ENCODE measurements around the gene PCDH9.

Gene PCDH9

DNA sequence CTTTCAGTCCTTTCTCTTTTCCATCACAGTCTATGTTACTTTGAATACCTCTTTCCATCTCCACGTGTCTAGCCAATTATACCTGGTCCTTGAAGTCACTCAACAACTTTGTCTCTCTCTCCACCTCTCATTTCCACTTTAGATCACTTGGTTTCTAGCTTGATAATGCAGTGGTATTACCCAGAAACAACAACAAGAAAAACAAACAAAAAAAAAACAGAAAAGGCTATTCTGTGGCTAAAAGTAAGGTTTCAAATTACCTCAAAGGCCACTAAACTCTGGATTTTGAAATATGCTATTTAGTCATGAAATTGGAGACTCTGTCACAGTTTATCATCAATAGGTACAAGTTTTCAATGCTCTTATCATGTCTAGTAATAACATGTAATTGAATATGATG is 184.8 kb downstream of the PCDH9 start:
- TF ChIP-seq, protein P1, sequence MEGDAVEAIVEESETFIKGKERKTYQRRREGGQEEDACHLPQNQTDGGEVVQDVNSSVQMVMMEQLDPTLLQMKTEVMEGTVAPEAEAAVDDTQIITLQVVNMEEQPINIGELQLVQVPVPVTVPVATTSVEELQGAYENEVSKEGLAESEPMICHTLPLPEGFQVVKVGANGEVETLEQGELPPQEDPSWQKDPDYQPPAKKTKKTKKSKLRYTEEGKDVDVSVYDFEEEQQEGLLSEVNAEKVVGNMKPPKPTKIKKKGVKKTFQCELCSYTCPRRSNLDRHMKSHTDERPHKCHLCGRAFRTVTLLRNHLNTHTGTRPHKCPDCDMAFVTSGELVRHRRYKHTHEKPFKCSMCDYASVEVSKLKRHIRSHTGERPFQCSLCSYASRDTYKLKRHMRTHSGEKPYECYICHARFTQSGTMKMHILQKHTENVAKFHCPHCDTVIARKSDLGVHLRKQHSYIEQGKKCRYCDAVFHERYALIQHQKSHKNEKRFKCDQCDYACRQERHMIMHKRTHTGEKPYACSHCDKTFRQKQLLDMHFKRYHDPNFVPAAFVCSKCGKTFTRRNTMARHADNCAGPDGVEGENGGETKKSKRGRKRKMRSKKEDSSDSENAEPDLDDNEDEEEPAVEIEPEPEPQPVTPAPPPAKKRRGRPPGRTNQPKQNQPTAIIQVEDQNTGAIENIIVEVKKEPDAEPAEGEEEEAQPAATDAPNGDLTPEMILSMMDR (IDR thresholded peaks at IDR 0.05; ENCODE audit: low read depth, low read length, missing control alignments) = no peak
- no peak for DNase-seq (ENCODE audit: extremely low read depth, low read depth)
- no peak overlapping the region for H3K4me3 ChIP-seq (replicated peaks; ENCODE audit: low read depth, low read length)

DNA sequence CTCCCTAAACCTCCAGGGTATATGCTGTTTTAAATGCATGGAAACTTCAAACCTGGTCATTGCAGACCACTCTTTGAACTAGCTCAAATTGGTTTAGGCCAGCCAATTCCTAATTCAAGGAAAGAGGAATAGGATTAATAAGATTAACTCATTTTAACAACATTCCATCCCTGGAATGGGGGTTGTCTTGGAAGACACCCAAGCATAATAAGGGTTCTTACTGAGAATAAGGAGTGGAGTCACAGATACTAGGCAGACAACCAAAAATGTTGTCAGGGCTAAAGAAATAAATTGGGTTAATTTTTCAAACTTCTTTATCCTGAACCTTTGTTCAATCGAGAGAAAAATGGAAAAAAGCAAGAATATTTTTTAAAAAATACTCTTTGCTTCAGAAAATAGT is 186.2 kb downstream of the PCDH9 start:
- TF ChIP-seq, protein P1 (IDR thresholded peaks at IDR 0.05; ENCODE audit: low read depth, low read length, missing control alignments) = no peak
- DNase-seq (ENCODE audit: extremely low read depth, low read depth) = no peak

DNA sequence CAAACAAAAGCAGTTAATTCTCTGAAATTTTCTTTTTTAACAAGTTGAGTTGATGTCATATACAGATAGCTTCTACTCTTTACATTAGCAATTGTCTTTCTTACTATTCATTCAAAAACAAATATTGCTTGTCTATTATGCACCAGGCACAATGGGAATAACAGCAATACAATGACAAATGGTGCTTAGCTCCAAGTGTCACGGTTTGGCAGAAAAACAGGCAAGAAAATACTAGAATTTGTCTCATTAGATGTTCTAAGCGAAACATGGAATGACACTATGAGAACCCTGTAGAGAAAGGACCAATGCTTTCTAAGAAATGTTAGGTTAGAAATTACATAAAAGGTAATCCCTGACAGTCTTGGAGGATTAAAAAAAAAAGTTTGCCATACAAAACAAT is 187.6 kb downstream of the PCDH9 start:
- DNase-seq (ENCODE audit: extremely low read depth, low read depth) = no peak
- no peak overlapping the region for H3K4me3 ChIP-seq (replicated peaks; ENCODE audit: low read depth, low read length)
- TF ChIP-seq, protein P1 (IDR thresholded peaks at IDR 0.05; ENCODE audit: low read depth, low read length, missing control alignments) = no peak

More for the DNA sequence above, 186.2 kb downstream of the PCDH9 start:
- no peak overlapping the region for H3K4me3 ChIP-seq (replicated peaks; ENCODE audit: low read depth, low read length)

DNA sequence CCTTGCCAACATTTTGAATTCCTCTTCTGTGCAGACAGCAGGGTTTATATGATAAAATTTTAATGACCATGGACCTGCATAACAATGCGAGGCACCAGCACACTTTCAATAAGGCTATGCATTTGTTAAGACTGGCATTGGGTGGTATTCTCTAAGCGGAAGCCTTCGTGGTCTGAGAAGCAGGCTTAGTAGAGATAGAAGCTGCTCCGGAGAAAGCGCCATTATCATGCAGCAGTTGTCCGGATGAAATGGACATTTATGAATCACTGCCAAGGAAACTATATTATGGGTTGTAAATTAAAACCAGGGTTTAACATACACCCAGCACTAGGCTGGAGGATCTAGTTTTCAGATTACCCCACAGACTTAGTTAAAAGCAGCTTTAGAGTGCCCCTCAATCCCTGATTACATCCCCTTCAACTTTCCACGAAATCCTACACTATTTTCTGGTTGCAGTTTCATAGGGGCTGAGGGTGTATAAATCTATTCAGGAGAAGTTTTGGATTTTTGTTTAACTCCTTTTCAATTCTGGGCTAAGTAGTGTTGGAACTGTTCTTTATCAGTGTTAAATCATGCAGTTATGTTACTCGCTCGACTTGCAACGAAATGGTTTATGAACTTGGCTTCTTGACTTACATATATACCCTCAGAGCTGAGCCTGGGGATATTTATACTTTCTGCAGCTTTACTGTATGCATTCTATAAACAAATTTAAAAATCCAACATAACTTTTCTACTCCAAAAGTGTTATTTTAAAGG is 193.3 kb downstream of the PCDH9 start:
- DNase-seq (ENCODE audit: extremely low read depth, low read depth) = no peak

DNA sequence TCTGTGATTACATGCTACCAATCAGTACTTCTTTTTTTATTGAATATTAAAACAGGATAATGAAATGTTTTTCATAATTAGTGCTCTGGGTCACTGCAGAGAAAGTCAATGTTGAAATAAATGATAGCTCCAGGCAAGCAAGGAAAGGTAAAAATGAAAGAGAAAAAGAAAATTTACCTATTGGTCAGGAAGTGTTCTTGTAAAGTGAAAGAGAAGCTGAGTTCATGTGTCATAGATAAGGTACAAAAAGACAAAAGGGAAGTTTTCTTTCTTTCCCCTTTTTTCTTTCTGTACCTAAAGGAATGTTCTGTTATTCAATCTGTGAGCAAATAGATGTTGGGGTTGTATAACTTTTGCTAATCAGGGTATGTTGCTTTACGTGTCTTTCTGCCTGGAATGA is 197.0 kb downstream of the PCDH9 start:
- H3K4me3 ChIP-seq (replicated peaks; ENCODE audit: low read depth, low read length) = no peak overlapping the region
- TF ChIP-seq, protein P1 (IDR thresholded peaks at IDR 0.05; ENCODE audit: low read depth, low read length, missing control alignments) = no peak
- DNase-seq (ENCODE audit: extremely low read depth, low read depth) = no peak

More for the DNA sequence above, 193.3 kb downstream of the PCDH9 start:
- TF ChIP-seq, protein P1 (IDR thresholded peaks at IDR 0.05; ENCODE audit: low read depth, low read length, missing control alignments) = no peak
- no peak overlapping the region for H3K4me3 ChIP-seq (replicated peaks; ENCODE audit: low read depth, low read length)

DNA sequence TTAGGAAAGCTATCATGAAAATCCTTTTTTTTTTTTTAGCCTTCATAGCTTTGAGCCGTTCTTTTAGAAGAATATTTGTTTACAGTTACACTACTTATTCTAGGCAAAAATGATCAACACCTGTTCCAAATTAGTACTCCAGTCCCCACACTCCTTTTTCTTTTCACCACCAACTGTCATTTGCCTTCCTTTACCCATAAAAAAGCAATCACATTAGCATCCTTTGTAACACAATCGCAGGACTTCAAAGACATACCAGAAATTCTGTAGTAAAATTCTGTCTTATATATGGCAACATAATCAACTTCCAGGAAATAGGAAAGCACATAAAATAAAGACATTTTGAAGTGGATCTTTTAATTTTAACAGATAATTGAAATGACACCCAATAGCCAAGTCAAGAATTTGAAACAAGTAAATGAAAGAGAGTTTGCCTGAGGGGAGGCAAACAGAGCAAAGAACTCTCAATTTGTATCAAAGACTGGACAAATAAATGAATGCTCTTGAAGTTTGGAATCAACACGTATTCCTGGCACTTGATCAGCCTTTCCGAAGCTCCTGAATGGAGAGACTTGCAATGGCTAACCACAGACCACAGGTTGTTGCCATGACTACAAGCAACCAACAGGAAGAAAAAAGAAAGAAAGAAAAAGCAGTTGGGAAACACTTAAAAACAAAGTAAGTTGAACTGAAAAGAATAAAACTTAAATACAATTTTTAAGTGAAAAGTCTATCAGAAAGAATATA is 206.8 kb downstream of the PCDH9 start:
- DNase-seq (ENCODE audit: extremely low read depth, low read depth) = peak; percentile 20
- TF ChIP-seq, protein P1 (IDR thresholded peaks at IDR 0.05; ENCODE audit: low read depth, low read length, missing control alignments) = no peak
- no peak overlapping the region for H3K4me3 ChIP-seq (replicated peaks; ENCODE audit: low read depth, low read length)

Measured in HFF-Myc (cell line).